ENCODE measurements around the gene MYRIP.
"Not testable (repeated sequence)": the region's sequence is repeated elsewhere in the genome, so short reads cannot be mapped to it uniquely, and the experiment has no call there.

Gene MYRIP

GRCh38 chr3:40016391-40016790, 207.0 kb downstream of the MYRIP start:
- ATAC-seq (replicated peaks) (no peak), DNase-seq (no peak)

GRCh38 chr3:40018369-40018768, 209.0 kb downstream of the MYRIP start:
- no peak for ATAC-seq (replicated peaks)
- DNase-seq = no peak
- peaks cover 0 to 26% of the 10 kb centered on the region in 2 donors for H3K9me3 Mint-ChIP-seq
- H3K4me1 Mint-ChIP-seq (ENCODE audit: low read depth in 2 of 2) = no peaks in the 10 kb centered on the region
- no peaks in the 10 kb centered on the region for H3K36me3 Mint-ChIP-seq (ENCODE audit: insufficient read depth)
- peaks cover 23 to 27% of the 10 kb centered on the region in 2 donors for H3K27me3 Mint-ChIP-seq
- no peak overlapping the region for H3K4me3 Mint-ChIP-seq
- H3K27ac Mint-ChIP-seq = no peak overlapping the region

More at GRCh38 chr3:40016391-40016790, 207.0 kb downstream of the MYRIP start:
- no peak overlapping the region for H3K4me3 Mint-ChIP-seq
- peaks cover 0 to 14% of the 10 kb centered on the region in 2 donors for H3K9me3 Mint-ChIP-seq
- peaks cover 8 to 16% of the 10 kb centered on the region in 2 donors for H3K27me3 Mint-ChIP-seq
- H3K27ac Mint-ChIP-seq = no peak overlapping the region
- H3K36me3 Mint-ChIP-seq (ENCODE audit: insufficient read depth) = no peaks in the 10 kb centered on the region
- H3K4me1 Mint-ChIP-seq (ENCODE audit: low read depth in 2 of 2) = no peaks in the 10 kb centered on the region

- no peak for ATAC-seq (replicated peaks)
- Mint-ChIP-seq H3K4me1 (ENCODE audit: low read depth in 2 of 2) (no peaks in the 10 kb centered on the region), H3K27ac (no peak overlapping the region), H3K27me3 (peaks cover 23 to 27% of the 10 kb centered on the region in 2 donors), H3K9me3 (peaks cover 2 to 33% of the 10 kb centered on the region in 2 donors), H3K4me3 (no peak overlapping the region), H3K36me3 (ENCODE audit: insufficient read depth) (no peaks in the 10 kb centered on the region)
- no peak for DNase-seq
Measured at GRCh38 chr3:40019376-40019775, 210.0 kb downstream of the MYRIP start.

DNA sequence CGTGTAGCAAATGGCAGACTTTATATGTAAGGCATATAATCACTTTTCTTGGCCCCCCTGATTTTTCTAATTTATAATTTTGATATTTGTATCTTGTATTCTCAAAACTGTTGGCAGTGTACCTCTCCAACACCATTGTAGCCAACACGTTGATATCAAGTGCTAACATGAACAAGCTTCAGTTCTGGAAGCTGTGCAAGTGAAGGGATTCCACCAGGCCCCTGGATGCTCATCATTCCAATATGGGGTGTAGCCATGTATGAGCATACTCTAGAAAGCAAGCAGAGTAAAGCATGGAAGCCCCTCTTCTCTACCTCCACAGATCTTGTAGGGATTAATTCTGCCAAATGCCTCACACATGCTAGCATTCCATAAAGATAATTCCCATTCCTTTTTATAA, 211.3 kb downstream of the MYRIP start:
- ATAC-seq (replicated peaks) (no peak), DNase-seq (no peak)
- H3K9me3 Mint-ChIP-seq = peaks cover 6 to 39% of the 10 kb centered on the region in 2 donors
- H3K27me3 Mint-ChIP-seq = peaks cover 23 to 27% of the 10 kb centered on the region in 2 donors
- no peak overlapping the region for H3K4me3 Mint-ChIP-seq
- no peaks in the 10 kb centered on the region for H3K36me3 Mint-ChIP-seq (ENCODE audit: insufficient read depth)
- H3K27ac Mint-ChIP-seq = no peak overlapping the region
- H3K4me1 Mint-ChIP-seq (ENCODE audit: low read depth in 2 of 2) = no peaks in the 10 kb centered on the region

GRCh38 chr3:40021338-40021737, 211.9 kb downstream of the MYRIP start:
- H3K36me3 Mint-ChIP-seq (ENCODE audit: insufficient read depth) = no peaks in the 10 kb centered on the region
- DNase-seq = no peak
- H3K27ac Mint-ChIP-seq = no peak overlapping the region
- peaks cover 7 to 36% of the 10 kb centered on the region in 2 donors for H3K9me3 Mint-ChIP-seq
- H3K4me1 Mint-ChIP-seq (ENCODE audit: low read depth in 2 of 2) = no peaks in the 10 kb centered on the region
- H3K27me3 Mint-ChIP-seq = peaks cover 19 to 22% of the 10 kb centered on the region in 2 donors
- H3K4me3 Mint-ChIP-seq = no peak overlapping the region
- no peak for ATAC-seq (replicated peaks)

DNA sequence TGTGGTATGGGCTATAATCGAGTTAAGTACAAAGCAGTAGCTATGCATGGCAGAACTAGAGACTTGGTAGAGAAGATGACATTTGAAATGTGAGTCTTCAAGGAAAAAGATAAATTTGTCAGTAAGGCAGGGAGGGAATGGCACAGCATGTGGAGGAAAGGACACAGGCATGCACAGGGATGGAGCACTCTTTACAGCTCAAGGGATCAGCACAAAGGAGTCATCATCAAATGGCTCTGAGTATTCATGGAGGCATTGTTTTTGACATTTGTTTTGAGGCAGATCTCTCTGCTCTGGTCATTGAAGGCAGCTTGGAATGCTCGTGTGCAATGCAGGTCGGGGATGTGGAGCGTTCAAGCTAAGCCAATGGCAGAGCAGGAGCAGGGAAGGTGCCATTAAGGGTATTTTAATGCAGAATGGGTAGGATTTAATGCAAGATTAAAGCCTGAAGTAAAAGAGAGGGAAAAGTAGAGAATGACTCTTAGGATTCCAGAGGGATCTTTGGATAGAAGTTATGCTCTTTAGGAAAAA, 213.0 kb downstream of the MYRIP start:
- Mint-ChIP-seq H3K27ac (no peak overlapping the region), H3K36me3 (ENCODE audit: insufficient read depth) (no peaks in the 10 kb centered on the region), H3K4me3 (no peak overlapping the region), H3K27me3 (peaks cover 15 to 17% of the 10 kb centered on the region in 2 donors), H3K4me1 (ENCODE audit: low read depth in 2 of 2) (no peaks in the 10 kb centered on the region), H3K9me3 (peaks cover 15 to 45% of the 10 kb centered on the region in 2 donors)
- ATAC-seq (replicated peaks) (no peak), DNase-seq (no peak)

DNA sequence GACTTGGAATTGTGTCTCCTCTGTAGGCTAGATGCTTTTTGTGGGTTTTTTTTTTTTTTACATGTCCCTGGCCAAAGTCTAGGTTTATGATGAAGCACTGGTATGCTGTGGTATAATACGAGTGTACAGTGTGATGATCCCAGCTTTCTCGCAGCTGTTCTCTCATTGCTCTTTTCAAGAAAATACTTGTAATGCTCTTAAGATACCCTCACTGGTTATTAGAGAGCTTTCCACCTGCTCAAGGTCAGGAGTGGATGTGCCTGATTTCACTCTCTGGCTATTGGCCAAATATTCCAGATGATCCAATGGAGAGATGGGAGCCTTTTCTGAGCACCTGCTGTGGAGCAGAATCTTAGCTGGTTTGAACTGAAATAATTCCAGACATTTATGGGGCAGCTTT, 215.1 kb downstream of the MYRIP start:
- H3K4me3 Mint-ChIP-seq = no peak overlapping the region
- H3K9me3 Mint-ChIP-seq = peaks cover 15 to 41% of the 10 kb centered on the region in 2 donors
- no peaks in the 10 kb centered on the region for H3K36me3 Mint-ChIP-seq (ENCODE audit: insufficient read depth)
- H3K4me1 Mint-ChIP-seq (ENCODE audit: low read depth in 2 of 2) = no peaks in the 10 kb centered on the region
- H3K27me3 Mint-ChIP-seq = peaks cover 10 to 15% of the 10 kb centered on the region in 2 donors
- DNase-seq (no peak), ATAC-seq (replicated peaks) (no peak)
- H3K27ac Mint-ChIP-seq = no peak overlapping the region

- not testable (repeated sequence) for ATAC-seq (replicated peaks); H3K27ac Mint-ChIP-seq; DNase-seq; H3K4me1 Mint-ChIP-seq (ENCODE audit: low read depth in 2 of 2); H3K36me3 Mint-ChIP-seq (ENCODE audit: insufficient read depth); H3K4me3 Mint-ChIP-seq
- H3K9me3 Mint-ChIP-seq = peaks cover 15 to 41% of the 10 kb centered on the region in 2 donors
- peaks cover 12 to 15% of the 10 kb centered on the region in 2 donors for H3K27me3 Mint-ChIP-seq
Measured at GRCh38 chr3:40025892-40026291, 216.5 kb downstream of the MYRIP start.

- H3K27me3 Mint-ChIP-seq = peaks cover 0 to 6% of the 10 kb centered on the region in 2 donors
- ATAC-seq (replicated peaks) = no peak
- no peaks in the 10 kb centered on the region for H3K36me3 Mint-ChIP-seq (ENCODE audit: insufficient read depth)
- H3K4me3 Mint-ChIP-seq = no peak overlapping the region
- no peak for DNase-seq
- H3K27ac Mint-ChIP-seq = no peak overlapping the region
- peaks cover 0 to 8% of the 10 kb centered on the region in 2 donors for H3K9me3 Mint-ChIP-seq
- H3K4me1 Mint-ChIP-seq (ENCODE audit: low read depth in 2 of 2) = no peaks in the 10 kb centered on the region
Measured at GRCh38 chr3:40035177-40035576, 225.8 kb downstream of the MYRIP start.

- DNase-seq = no peak
- Mint-ChIP-seq H3K27me3 (no peaks in the 10 kb centered on the region), H3K9me3 (peaks cover 0 to 4% of the 10 kb centered on the region in 2 donors), H3K4me3 (no peak overlapping the region), H3K4me1 (ENCODE audit: low read depth in 2 of 2) (no peaks in the 10 kb centered on the region), H3K27ac (no peak overlapping the region), H3K36me3 (ENCODE audit: insufficient read depth) (no peaks in the 10 kb centered on the region)
- ATAC-seq (replicated peaks) = no peak
Measured at GRCh38 chr3:40037582-40037981, 228.2 kb downstream of the MYRIP start.

- H3K4me1 Mint-ChIP-seq (ENCODE audit: low read depth in 2 of 2) = no peaks in the 10 kb centered on the region
Measured at GRCh38 chr3:40042752-40043443, 233.5 kb downstream of the MYRIP start.

DNA sequence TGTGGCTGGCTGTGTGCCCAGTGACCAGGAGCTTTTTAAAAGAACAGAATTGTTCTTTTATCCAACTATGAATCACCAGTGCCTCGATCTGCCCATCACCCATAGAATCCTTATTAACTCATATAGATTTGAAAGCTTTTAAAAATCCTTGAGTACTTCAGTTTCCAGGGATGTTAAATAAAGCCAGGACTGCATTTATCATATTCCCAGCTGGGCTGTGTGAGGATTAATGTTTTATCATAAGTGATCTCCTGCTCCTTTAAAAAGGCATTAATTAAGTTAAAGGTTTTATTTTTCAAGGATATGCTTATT, 234.0 kb downstream of the MYRIP start:
- Mint-ChIP-seq H3K9me3 (peaks cover 0 to 1% of the 10 kb centered on the region in 2 donors), H3K4me3 (no peak overlapping the region), H3K27ac (no peak overlapping the region), H3K36me3 (ENCODE audit: insufficient read depth) (no peaks in the 10 kb centered on the region), H3K27me3 (no peaks in the 10 kb centered on the region), H3K4me1 (ENCODE audit: low read depth in 2 of 2) (no peaks in the 10 kb centered on the region)
- no peak for ATAC-seq (replicated peaks)
- no peak for DNase-seq

More at GRCh38 chr3:40042752-40043443, 233.5 kb downstream of the MYRIP start:
- ATAC-seq (replicated peaks) (no peak), DNase-seq (no peak)
- Mint-ChIP-seq H3K36me3 (ENCODE audit: insufficient read depth) (no peaks in the 10 kb centered on the region), H3K27me3 (no peaks in the 10 kb centered on the region), H3K27ac (no peak overlapping the region), H3K9me3 (peaks cover 0 to 1% of the 10 kb centered on the region in 2 donors), H3K4me3 (no peak overlapping the region)

DNA sequence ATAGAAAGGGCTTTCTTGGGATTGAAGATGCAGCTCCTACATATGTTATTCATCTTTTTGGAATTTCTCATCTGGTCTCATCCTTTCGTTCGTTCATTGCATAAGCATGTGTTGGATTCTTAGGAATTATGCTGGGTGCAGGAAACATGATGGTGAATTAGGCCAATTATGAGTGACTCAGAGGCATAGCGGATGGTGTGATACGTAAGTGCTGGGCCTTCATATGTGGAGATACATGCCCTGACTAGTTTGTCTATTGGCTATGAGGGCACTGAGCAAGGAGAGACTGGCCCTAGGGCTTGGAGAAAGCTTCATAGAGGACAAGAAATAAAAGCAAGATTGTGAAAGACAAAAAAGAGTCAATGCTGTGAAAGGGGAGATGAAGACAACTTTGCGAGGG, 235.1 kb downstream of the MYRIP start:
- no peak overlapping the region for H3K4me3 Mint-ChIP-seq
- H3K36me3 Mint-ChIP-seq (ENCODE audit: insufficient read depth) = no peaks in the 10 kb centered on the region
- H3K9me3 Mint-ChIP-seq = no peaks in the 10 kb centered on the region
- H3K4me1 Mint-ChIP-seq (ENCODE audit: low read depth in 2 of 2) = no peaks in the 10 kb centered on the region
- ATAC-seq (replicated peaks) = no peak
- no peak for DNase-seq
- H3K27ac Mint-ChIP-seq = no peak overlapping the region
- H3K27me3 Mint-ChIP-seq = no peaks in the 10 kb centered on the region

GRCh38 chr3:40045051-40045450, 235.6 kb downstream of the MYRIP start:
- no peaks in the 10 kb centered on the region for H3K9me3 Mint-ChIP-seq
- H3K4me3 Mint-ChIP-seq = no peak overlapping the region

More at GRCh38 chr3:40045051-40045450, 235.6 kb downstream of the MYRIP start:
- Mint-ChIP-seq H3K36me3 (ENCODE audit: insufficient read depth) (no peaks in the 10 kb centered on the region), H3K27ac (no peak overlapping the region), H3K4me1 (ENCODE audit: low read depth in 2 of 2) (no peaks in the 10 kb centered on the region), H3K27me3 (no peaks in the 10 kb centered on the region)
- ATAC-seq (replicated peaks) (no peak), DNase-seq (no peak)

All from effector memory CD8-positive, alpha-beta T cell (primary cell).